OCI-LY3 (cell line): ENCODE measurements around the gene WFS1.

Experiments
- H2AFZ ChIP-seq: fragments of 200-600, 300-600 bp; shearing (Covaris generic); 2 replicates; pipeline ENCODE4 v1.6.0; 2014; ENCODE audit warnings: antibody characterized with exemption, low read depth, low read length
- H3K27ac ChIP-seq: fragments of 200-600, 300-600 bp; sonication (generic); 2 replicates; pipeline ENCODE4 v1.5.1; 2014; ENCODE audit warnings: mild to moderate bottlenecking, low read length, moderate library complexity, mixed read lengths
- H3K27me3 ChIP-seq: fragments of 200-600, 300-600 bp; sonication (generic); 2 replicates; pipeline ENCODE4 v1.6.1; 2014; ENCODE audit warnings: low read depth, low read length, mixed read lengths
- H3K36me3 ChIP-seq: fragments of 200-600, 300-600 bp; sonication (generic); replicated peaks from 2 replicates; pipeline ENCODE3; 2014; ENCODE audit warnings: low read depth, low read length, mixed read lengths
- H3K4me1 ChIP-seq: fragments of 300-600, 200-600 bp; sonication (generic); 2 replicates; pipeline ENCODE4 v1.6.1; 2014; ENCODE audit warnings: low read length, mixed read lengths
- H3K4me2 ChIP-seq: fragments of 200-600, 300-600 bp; sonication (generic); 2 replicates; pipeline ENCODE4 v1.6.1; 2014; ENCODE audit warnings: low read length, mixed read lengths
- H3K4me3 ChIP-seq: fragments of 300-600, 200-600 bp; sonication (generic); 2 replicates; pipeline ENCODE4 v1.5.1; 2014; ENCODE audit warnings: antibody characterized with exemption, mild to moderate bottlenecking, low read length, moderate library complexity
- H3K79me2 ChIP-seq: fragments of 300-600, 200-600 bp; shearing (Covaris generic); 2 replicates; pipeline ENCODE4 v1.6.1; 2014; ENCODE audit warnings: mild to moderate bottlenecking, low read length, mixed read lengths
- H3K9ac ChIP-seq: fragments of 300-600, 200-600 bp; shearing (Covaris generic); 2 replicates; pipeline ENCODE4 v1.6.0; 2014; ENCODE audit warnings: mild to moderate bottlenecking, low read length, moderate library complexity
- H3K9me3 ChIP-seq: fragments of 200-600, 300-600 bp; shearing (Covaris generic); 2 replicates; pipeline ENCODE4 v1.6.1; 2014; ENCODE audit warnings: low read length, mixed read lengths; ENCODE audit not compliant: insufficient read depth
- H4K20me1 ChIP-seq: fragments of 200-600, 300-600 bp; sonication (generic); 2 replicates; pipeline ENCODE4 v1.6.1; 2016; ENCODE audit warnings: low read length, mixed read lengths; ENCODE audit not compliant: insufficient read depth
- CTCF ChIP-seq: fragments of 200-600, 300-600 bp; sonication (generic); IDR thresholded peaks from 2 replicates; pipeline ENCODE4 v1.5.1; 2014; ENCODE audit warnings: antibody characterized with exemption, low read length, low read depth
- EZH2phosphoT487 ChIP-seq: fragments of 200-600 bp; shearing (Covaris generic); IDR thresholded peaks from 2 replicates; pipeline ENCODE4 v1.6.1; 2018; ENCODE audit warnings: antibody characterized with exemption, mixed run types, low read depth

The WFS1 gene

GRCh38 chr4:6222761-6223292 is 46.8 kb upstream of the WFS1 start:
- Histone ChIP-seq H3K79me2 (no peaks in the 10 kb centered on the region), H3K4me3 (no peak overlapping the region), H3K27ac (no peak overlapping the region), H3K27me3 (no peaks in the 10 kb centered on the region; the same call in 1 of the 2 replicates), H2AFZ (no peak overlapping the region), H4K20me1 (no peaks in the 10 kb centered on the region), H3K9me3 (no peaks in the 10 kb centered on the region), H3K36me3 (no peaks in the 10 kb centered on the region), H3K9ac (no peak overlapping the region), H3K4me2 (no peak overlapping the region), H3K4me1 (peaks cover 6% of the 10 kb centered on the region)
- TF ChIP-seq EZH2phosphoT487 (no peak), CTCF (no peak)

- Histone ChIP-seq H3K9ac (no peak overlapping the region), H3K9me3 (no peaks in the 10 kb centered on the region), H4K20me1 (no peaks in the 10 kb centered on the region), H3K27me3 (no peaks in the 10 kb centered on the region; the same call in 1 of the 2 replicates), H3K36me3 (no peaks in the 10 kb centered on the region), H3K4me3 (no peak overlapping the region), H3K27ac (no peak overlapping the region), H2AFZ (no peak overlapping the region), H3K79me2 (no peaks in the 10 kb centered on the region), H3K4me2 (no peak overlapping the region), H3K4me1 (no peaks in the 10 kb centered on the region)
- no peak for TF ChIP-seq CTCF
- no peak for TF ChIP-seq EZH2phosphoT487
These were observed 44.9 kb upstream of the WFS1 start for GRCh38 chr4:6224735-6225134.

GRCh38 chr4:6225469-6225868 is 44.2 kb upstream of the WFS1 start:
- Histone ChIP-seq H2AFZ (no peak overlapping the region), H3K27ac (no peak overlapping the region), H3K4me1 (no peaks in the 10 kb centered on the region)

GRCh38 chr4:6226506-6226905 is 43.1 kb upstream of the WFS1 start:
- Histone ChIP-seq H3K79me2 (no peaks in the 10 kb centered on the region), H3K9me3 (no peaks in the 10 kb centered on the region), H3K27me3 (no peaks in the 10 kb centered on the region; the same call in 1 of the 2 replicates), H3K4me3 (no peak overlapping the region), H3K4me1 (no peaks in the 10 kb centered on the region), H3K9ac (no peak overlapping the region), H3K27ac (no peak overlapping the region), H3K36me3 (no peaks in the 10 kb centered on the region), H2AFZ (no peak overlapping the region), H3K4me2 (no peak overlapping the region), H4K20me1 (no peaks in the 10 kb centered on the region)
- no peak for TF ChIP-seq EZH2phosphoT487
- TF ChIP-seq CTCF, result no peak

More at GRCh38 chr4:6225469-6225868, 44.2 kb upstream of the WFS1 start:
- H3K4me2 ChIP-seq, result no peak overlapping the region
- H3K79me2 ChIP-seq, result no peaks in the 10 kb centered on the region
- no peak overlapping the region for H3K9ac ChIP-seq
- H3K9me3 ChIP-seq, result no peaks in the 10 kb centered on the region
- H4K20me1 ChIP-seq, result no peaks in the 10 kb centered on the region
- H3K36me3 ChIP-seq, result no peaks in the 10 kb centered on the region
- H3K27me3 ChIP-seq, result no peaks in the 10 kb centered on the region; the same call in 1 of the 2 replicates
- H3K4me3 ChIP-seq, result no peak overlapping the region
- no peak for TF ChIP-seq EZH2phosphoT487
